ENCODE data around the gene HSD3B2.

HSD3B2 gene

DNA sequence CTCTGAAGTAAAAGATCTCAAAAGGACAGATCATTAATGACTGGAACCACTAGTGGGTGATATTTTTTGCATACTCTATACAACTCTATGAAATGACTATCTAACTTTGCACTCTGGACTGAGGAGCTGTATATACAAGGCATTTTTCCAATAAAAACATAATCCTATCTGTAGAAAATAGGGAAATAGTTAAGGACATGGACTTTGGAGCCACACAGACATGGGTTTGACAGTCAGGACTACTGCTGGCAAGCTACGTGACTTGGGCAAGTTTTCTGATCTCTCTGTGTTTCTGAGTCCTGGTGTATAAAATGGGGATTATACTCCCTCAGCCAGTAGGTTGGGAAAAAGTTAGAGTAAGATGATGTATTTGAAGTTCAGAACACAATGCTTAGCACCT lies 20.9 kb upstream of the HSD3B2 start:
- no peak for DNase-seq (ENCODE audit: low read depth)
- TF ChIP-seq, protein P1, sequence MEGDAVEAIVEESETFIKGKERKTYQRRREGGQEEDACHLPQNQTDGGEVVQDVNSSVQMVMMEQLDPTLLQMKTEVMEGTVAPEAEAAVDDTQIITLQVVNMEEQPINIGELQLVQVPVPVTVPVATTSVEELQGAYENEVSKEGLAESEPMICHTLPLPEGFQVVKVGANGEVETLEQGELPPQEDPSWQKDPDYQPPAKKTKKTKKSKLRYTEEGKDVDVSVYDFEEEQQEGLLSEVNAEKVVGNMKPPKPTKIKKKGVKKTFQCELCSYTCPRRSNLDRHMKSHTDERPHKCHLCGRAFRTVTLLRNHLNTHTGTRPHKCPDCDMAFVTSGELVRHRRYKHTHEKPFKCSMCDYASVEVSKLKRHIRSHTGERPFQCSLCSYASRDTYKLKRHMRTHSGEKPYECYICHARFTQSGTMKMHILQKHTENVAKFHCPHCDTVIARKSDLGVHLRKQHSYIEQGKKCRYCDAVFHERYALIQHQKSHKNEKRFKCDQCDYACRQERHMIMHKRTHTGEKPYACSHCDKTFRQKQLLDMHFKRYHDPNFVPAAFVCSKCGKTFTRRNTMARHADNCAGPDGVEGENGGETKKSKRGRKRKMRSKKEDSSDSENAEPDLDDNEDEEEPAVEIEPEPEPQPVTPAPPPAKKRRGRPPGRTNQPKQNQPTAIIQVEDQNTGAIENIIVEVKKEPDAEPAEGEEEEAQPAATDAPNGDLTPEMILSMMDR (conservative IDR thresholded peaks at IDR 0.05; ENCODE audit: low read depth, low read length): no peak
- H3K4me3 ChIP-seq (ENCODE audit: low read length): no peak overlapping the region

DNA sequence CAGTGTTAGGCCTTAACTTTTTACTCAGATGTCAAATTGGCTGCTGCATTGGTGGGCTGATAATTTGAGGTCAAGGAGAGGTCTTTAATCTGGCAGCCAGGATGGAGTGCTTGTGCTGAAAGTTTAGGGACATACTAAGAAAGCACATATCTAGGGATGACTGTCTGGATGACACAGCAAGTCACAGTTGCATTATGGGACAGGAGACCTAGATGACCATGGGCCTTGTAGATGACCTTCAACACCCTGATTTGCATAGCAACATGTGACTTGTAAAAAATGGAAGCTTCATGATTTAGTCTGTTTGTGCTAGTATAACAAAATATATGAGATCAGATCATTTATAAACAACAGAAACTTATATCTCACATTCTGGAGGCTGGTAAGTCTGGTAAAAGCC lies 18.0 kb upstream of the HSD3B2 start:
- H3K4me3 ChIP-seq (ENCODE audit: low read length): no peak overlapping the region
- no peak for DNase-seq (ENCODE audit: low read depth)
- TF ChIP-seq, protein P1 (conservative IDR thresholded peaks at IDR 0.05; ENCODE audit: low read depth, low read length): no peak

DNA sequence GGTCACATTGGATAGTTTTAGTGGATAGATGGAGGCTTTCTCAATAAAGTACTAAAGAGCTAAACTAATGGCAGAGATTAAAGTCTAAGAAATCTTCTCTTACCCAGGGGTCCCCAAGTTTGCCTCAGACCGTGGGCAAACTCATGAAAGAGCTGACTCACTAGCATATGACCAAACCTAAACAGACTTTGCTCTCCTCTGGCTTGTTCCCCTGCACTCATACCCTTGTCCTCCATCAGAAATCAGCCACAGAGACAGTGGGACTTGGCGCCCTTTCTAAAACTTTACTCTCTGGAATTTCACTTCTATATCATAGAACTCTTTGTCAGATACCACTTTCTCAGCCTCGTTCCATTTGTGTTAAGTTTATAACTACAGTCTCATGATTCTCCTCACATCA lies 17.0 kb upstream of the HSD3B2 start:
- H3K4me3 ChIP-seq (ENCODE audit: low read length): no peak overlapping the region
- TF ChIP-seq, protein P1 (conservative IDR thresholded peaks at IDR 0.05; ENCODE audit: low read depth, low read length): no peak
- DNase-seq (ENCODE audit: low read depth): no peak

DNA sequence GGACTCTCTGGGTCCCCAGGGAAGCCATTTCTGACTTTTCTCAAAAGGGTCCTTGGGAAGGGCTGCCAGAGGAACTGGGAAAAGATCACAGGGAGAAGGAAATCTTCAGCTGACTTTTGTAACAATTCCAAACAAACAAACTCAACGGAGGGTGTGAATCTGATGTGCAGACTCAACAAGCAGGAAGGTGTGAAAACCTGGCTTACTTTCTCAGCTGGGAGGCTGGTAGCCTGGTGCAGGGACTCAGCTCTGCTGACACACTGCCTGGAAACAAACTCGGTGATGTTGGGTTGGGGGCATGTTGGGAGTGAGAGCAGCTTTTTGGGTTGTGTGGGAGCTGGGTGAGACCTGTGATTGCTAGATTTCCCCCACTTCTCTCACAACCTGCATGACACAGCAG lies 10.2 kb upstream of the HSD3B2 start:
- no peak overlapping the region for H3K4me3 ChIP-seq (ENCODE audit: low read length)
- TF ChIP-seq, protein P1 (conservative IDR thresholded peaks at IDR 0.05; ENCODE audit: low read depth, low read length): no peak
- DNase-seq (ENCODE audit: low read depth): no peak

DNA sequence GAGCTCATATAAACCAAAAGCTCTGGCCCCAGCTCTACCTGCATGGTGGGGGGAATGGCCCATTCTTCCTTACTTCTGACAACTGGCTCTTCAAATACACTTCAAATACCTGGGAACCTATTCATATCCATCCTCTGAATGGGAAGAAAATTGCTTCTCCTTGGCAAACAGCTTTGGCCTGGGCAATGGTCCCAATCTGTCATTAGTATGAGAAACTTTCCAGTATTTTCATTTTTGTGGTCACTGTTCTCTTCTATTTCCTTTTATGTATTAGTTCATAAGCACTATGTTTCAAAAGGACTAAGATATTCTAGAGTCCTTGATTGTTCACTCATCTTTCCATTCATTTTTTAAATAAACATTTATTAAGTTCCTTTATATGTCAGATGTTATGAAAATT lies 5.2 kb upstream of the HSD3B2 start:
- TF ChIP-seq, protein P1 (conservative IDR thresholded peaks at IDR 0.05; ENCODE audit: low read depth, low read length): no peak
- no peak for DNase-seq (ENCODE audit: low read depth)
- no peak overlapping the region for H3K4me3 ChIP-seq (ENCODE audit: low read length)

DNA sequence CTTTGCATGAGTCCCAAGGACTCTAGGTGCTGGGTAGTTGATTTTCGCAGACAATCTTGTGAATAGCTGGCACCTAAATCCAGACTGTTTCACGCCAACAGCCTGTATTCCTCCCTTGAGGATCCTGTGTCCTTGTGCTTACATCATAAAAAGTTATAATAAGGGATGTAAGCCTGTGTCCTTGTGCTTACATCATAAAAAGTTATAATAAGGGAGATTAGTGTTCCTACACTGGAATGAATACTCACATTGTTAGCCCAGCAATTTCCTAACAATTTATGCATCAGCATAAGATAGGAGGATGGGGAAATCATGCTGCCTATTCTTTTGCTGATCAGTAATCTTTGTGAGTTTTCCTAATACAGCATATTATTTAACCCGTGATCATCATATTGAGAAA lies 4.0 kb upstream of the HSD3B2 start:
- TF ChIP-seq, protein P1 (conservative IDR thresholded peaks at IDR 0.05; ENCODE audit: low read depth, low read length): no peak
- DNase-seq (ENCODE audit: low read depth): no peak
- no peak overlapping the region for H3K4me3 ChIP-seq (ENCODE audit: low read length)

DNA sequence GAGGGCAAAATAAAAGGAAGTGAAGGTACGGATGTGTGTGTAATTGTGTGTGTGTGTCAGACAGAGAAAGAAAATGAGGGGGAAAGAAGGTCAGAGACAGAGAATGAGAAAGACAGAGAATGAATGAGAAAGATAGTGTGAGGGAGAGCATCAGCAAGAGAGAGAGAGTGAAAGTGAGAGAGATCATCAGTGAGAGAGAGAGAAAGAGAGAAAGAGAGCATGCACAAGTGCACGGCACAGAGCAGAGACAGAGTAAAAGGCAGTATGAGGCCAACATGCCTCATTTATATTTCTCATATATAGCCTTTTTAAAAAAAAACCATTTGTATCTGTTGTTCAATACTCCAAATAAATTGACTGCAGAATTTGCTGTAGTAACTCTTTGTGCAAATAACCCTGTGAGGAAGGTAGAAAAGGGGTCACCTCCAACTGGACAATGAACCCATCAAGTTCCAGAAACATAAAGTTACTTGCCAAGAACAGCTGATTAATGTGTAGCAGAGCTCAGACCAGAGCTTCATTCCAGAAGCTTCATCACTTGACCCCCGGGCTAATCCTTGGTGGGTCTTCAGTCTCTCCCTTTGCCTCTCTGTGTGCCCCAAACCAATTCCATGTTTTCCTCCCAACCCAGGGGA lies 1.2 kb downstream of the HSD3B2 start:
- DNase-seq (ENCODE audit: low read depth): no peak
- H3K4me3 ChIP-seq (ENCODE audit: low read length): no peak overlapping the region
- TF ChIP-seq, protein P1 (conservative IDR thresholded peaks at IDR 0.05; ENCODE audit: low read depth, low read length): no peak
